H4 (cell line): ENCODE measurements around the gene RBFOX1. TPM values are rescaled to one million over a fixed set of nuclear protein-coding genes. Genes with fewer than 3 reads are reported as not detected.

ENCODE experiments used
- DNase-seq: peaks from one replicate; pipeline ENCODE4 v3.0.0-alpha.2; 2015; ENCODE audit warnings: low spot score
- total RNA-seq: library from RNA; depleted of rRNA; stranded (reverse); fragments of >200 nt; shearing (Covaris generic); gene quantifications from 2 replicates; pipeline ENCODE4 v1.2.3, GENCODE V29; 2014

Gene RBFOX1
- total RNA-seq, 1 experiment from 2014 or later = not detected

- DNase-seq = no peak
Observed at GRCh38 chr16:7688811-7689210, 356.2 kb downstream of the RBFOX1 start.

- no peak for DNase-seq
Observed at GRCh38 chr16:7689234-7689633, 356.6 kb downstream of the RBFOX1 start.

GRCh38 chr16:7691533-7691932 lies 358.9 kb downstream of the RBFOX1 start:
- no peak for DNase-seq

- DNase-seq = no peak
Observed at GRCh38 chr16:7703672-7704071, 371.0 kb downstream of the RBFOX1 start.

GRCh38 chr16:7705885-7706284 lies 373.2 kb downstream of the RBFOX1 start:
- DNase-seq = no peak

- DNase-seq = no peak
Observed at GRCh38 chr16:7709186-7709585, 376.5 kb downstream of the RBFOX1 start.

- no peak for DNase-seq
Observed at GRCh38 chr16:7713244-7713643, 380.6 kb downstream of the RBFOX1 start.

GRCh38 chr16:7714775-7715174 lies 382.1 kb downstream of the RBFOX1 start:
- no peak for DNase-seq

GRCh38 chr16:7716660-7717550 lies 384.3 kb downstream of the RBFOX1 start:
- no peak for DNase-seq

- no peak for DNase-seq
Observed at GRCh38 chr16:7722761-7723160, 390.1 kb downstream of the RBFOX1 start.

- DNase-seq = no peak
Observed at GRCh38 chr16:7731141-7731540, 398.5 kb downstream of the RBFOX1 start.

- DNase-seq = no peak
Observed at GRCh38 chr16:7736138-7736665, 403.6 kb downstream of the RBFOX1 start.

GRCh38 chr16:7742626-7743025 lies 410.0 kb downstream of the RBFOX1 start:
- no peak for DNase-seq

- no peak for DNase-seq
Observed at GRCh38 chr16:7744546-7745264, 412.1 kb downstream of the RBFOX1 start.

- DNase-seq = no peak
Observed at GRCh38 chr16:7745276-7745675, 412.6 kb downstream of the RBFOX1 start.

GRCh38 chr16:7746941-7747340 lies 414.3 kb downstream of the RBFOX1 start:
- DNase-seq = no peak

- no peak for DNase-seq
Observed at GRCh38 chr16:7748522-7748921, 415.9 kb downstream of the RBFOX1 start.

GRCh38 chr16:7755347-7755882 lies 422.8 kb downstream of the RBFOX1 start:
- no peak for DNase-seq
